H7 (cell line): Measurements from ENCODE around the gene MARS1. TPM values are rescaled to one million over a fixed set of nuclear protein-coding genes. Genes with fewer than 3 reads are reported as not detected.
A peak's percentile ranks its signal among the peaks of the same experiment; 100 is the strongest.

Experiments used
- DNase-seq: peaks from one replicate; pipeline ENCODE4 v3.0.0; 2012
- H3K27me3 ChIP-seq: 2 replicates; pipeline ENCODE4 v1.6.0; 2011; ENCODE audit warnings: mild to moderate bottlenecking, low read length; ENCODE audit not compliant: control insufficient read depth, insufficient read depth
- H3K36me3 ChIP-seq: replicated peaks from 2 replicates; pipeline ENCODE4 v1.5.1; 2011; ENCODE audit warnings: low read length; ENCODE audit not compliant: control insufficient read depth, insufficient read depth
- H3K4me3 ChIP-seq: 2 replicates; pipeline ENCODE4 v1.5.1; 2011; ENCODE audit warnings: low read depth, mild to moderate bottlenecking, control low read depth, low read length, moderate library complexity; ENCODE audit not compliant: insufficient read depth
- total RNA-seq: library from RNA; depleted of rRNA; stranded (reverse); fragments of >200 nt; shearing (Covaris generic); gene quantifications from 2 replicates; pipeline ENCODE4 v1.2.3, GENCODE V29; 2014

The MARS1 gene
- total RNA-seq, 1 experiment from 2014 or later, result 297 TPM

DNA sequence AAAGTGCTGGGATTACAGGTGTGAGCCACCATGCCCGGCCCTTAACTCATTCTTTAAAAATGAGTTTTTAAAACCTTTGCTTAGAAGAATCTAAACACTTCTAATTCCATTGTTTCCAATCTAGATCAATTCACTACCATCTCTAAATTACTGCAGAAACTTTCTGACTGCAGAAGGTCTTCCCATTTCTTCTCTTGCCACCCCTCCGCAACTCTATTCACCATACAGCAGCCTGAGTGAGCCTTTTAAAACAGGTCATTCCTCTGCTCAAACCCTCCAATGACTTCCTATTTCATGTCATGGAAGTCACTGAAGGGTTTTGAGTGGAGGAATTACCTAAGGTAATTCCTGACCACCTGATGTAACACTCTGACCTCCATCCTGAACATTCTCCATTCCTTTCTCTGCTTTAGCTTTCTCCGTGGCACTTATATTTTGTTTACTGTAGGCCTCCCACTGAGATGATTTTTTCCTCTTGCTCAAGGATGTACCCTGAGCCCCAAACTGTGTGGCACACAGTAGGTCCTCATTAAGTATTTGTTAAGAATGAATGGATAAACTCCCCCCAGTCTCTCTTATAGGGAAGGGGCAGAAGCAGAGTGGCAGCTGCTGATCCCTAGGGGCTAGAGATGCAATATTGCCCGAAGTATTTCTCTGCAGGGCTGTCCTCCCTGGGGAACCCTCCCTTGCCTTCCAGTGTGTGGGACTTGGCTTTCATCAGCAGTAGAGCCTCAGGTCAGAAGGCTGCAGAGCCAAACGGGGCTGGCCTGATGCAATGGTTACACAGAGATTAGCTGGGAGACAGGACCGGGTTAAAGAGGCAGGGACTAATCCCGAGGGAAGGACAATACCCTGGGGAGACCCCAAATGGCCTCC lies 31.3 kb downstream of the MARS1 start:
- Histone ChIP-seq H3K27me3 (no peaks in the 10 kb centered on the region), H3K36me3 (peaks cover 38% of the 10 kb centered on the region), H3K4me3 (peak overlapping the region; percentile 83)
- DNase-seq, result peak; percentile 37

DNA sequence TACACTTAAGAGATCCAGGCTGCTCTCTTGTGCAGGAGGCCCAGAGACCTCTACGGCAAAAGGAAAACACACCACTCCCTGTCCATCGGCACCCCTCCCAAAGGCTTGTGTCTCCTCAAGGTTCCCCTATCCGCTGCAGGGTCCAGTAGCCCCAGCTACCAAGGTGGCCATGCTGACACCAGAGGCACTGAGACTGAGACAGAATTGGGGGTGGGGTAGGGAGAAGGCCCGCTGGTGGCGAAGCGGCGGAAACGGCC lies 31.9 kb downstream of the MARS1 start:
- DNase-seq, result no peak
- Histone ChIP-seq H3K4me3 (peak overlapping the region; percentile 83), H3K36me3 (peaks cover 37% of the 10 kb centered on the region), H3K27me3 (no peaks in the 10 kb centered on the region)

DNA sequence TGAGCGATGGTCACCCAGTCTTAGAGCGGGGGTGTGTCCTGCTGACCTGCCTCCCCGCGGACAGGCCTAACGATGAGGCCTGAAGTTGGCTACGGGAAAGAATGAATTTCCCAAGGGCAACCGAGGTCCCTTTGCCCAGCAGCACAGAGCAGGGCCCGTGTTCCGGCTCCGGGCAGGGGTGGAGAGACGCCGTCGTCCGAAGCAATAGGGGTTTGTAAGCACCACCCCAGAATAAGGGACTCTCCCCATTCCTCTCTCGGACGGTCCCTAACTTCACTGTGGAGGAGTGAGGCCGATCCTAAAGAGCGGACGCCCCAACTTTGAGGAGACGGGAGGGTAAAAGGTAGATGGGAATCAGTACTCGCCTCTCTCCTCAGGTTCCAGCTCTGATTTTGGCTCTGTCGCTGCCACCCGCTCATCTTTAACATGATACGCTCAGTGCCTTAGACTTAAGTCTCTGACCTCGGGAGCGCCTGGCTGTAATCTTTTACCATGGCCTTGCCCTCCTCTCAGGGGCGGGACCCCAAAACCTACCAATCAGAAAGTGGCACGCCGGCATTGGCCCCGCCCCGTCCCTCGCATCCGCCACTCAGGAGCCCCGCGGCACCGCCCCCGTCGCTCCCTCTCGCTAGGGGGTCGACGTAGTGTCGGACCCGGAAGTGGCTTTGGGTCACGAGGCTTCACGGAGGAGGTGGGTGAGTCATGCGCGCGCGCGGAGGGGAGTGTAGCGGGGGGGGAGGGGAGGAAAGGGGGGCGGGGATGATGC lies 32.4 kb downstream of the MARS1 start, which contains the start of gene DDIT3:
DDIT3 (minus strand) TSS at position 462 of the 766 bp plus-strand sequence. CDS start 3,108 bp downstream, outside the sequence.
- Histone ChIP-seq H3K27me3 (no peaks in the 10 kb centered on the region), H3K36me3 (peaks cover 32% of the 10 kb centered on the region), H3K4me3 (peak within 1 kb of the TSS; percentile 83)
- DNase-seq, result peak; percentile 97

DNA sequence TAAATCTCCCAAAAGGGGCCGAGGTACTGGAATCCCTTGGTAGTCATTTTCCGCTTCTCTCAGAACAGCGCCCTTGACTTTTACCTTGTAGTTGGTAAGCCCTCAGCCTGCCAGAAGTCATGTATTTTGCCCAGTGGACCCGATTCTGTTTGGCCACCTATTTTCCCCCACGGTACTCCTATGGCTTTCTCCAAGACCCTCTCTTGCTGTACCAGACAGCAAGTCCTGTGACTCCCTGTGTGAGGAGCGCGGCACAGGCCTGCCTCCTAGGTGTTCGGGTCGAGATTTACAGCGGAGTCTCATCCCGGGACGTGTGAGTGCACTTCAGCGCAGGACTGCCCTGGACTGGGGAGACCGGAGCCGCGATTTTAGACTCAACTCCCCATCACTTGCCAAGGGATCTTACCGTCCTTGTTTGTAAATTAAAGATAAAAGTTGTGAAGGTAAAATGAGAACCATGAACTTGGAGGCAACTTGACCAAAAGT lies 33.7 kb downstream of the MARS1 start:
- H3K4me3 ChIP-seq, result peak overlapping the region; percentile 52; the same call in 1 of the 2 replicates
- no peaks in the 10 kb centered on the region for H3K27me3 ChIP-seq
- H3K36me3 ChIP-seq, result peaks cover 20% of the 10 kb centered on the region
- DNase-seq, result peak; percentile 49

DNA sequence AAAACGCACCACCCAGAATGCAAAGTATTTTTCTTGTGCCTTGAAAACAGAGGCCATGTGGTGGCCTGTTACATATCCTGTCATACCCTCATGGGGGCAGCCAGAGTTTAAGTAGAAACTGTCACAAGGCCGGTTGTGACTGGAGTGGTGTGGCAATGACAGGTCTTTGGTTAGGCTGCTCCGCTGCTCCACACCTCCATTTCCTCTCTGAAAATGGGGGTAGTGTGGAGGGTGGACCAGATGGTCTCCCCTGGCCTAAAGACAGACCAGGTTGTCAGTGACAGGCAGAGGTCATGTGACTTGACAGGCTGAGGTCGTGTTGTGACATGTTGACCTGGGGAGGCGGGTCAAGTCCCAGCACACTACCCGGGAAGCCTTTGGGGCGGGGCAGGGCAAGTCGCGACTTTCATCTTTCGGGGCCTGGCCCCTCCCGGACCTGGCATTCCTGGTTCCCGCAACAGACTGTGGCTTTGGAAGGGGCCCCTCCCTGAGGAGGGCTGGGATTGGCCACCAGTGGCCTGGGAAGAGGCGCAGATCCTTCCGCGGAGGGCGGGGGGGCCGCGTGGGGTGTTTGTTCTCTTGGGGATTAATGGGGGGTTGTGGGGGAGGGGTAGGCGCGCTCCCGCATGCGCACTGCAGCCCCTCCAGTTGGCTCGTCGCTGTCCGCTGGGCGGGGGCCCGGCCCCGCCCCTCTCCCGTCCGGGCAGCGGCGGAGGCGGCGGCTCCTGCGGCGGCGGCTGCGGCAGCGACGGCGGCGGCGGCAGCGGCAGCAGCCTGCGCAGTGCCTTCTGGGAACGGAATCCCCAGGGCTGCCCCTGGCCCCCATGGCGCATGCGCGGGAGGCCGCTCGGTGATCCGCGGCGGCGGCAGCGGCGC lies 34.4 kb downstream of the MARS1 start, which contains the start of gene MBD6:
MBD6 (plus strand) TSS at position 814 of the 876 bp plus-strand sequence. CDS start 1,480 bp downstream, outside the sequence.
- peaks cover 15% of the 10 kb centered on the region for H3K36me3 ChIP-seq
- no peaks in the 10 kb centered on the region for H3K27me3 ChIP-seq
- H3K4me3 ChIP-seq, result peak within 1 kb of the TSS; percentile 66
- peak; percentile 99 for DNase-seq

DNA sequence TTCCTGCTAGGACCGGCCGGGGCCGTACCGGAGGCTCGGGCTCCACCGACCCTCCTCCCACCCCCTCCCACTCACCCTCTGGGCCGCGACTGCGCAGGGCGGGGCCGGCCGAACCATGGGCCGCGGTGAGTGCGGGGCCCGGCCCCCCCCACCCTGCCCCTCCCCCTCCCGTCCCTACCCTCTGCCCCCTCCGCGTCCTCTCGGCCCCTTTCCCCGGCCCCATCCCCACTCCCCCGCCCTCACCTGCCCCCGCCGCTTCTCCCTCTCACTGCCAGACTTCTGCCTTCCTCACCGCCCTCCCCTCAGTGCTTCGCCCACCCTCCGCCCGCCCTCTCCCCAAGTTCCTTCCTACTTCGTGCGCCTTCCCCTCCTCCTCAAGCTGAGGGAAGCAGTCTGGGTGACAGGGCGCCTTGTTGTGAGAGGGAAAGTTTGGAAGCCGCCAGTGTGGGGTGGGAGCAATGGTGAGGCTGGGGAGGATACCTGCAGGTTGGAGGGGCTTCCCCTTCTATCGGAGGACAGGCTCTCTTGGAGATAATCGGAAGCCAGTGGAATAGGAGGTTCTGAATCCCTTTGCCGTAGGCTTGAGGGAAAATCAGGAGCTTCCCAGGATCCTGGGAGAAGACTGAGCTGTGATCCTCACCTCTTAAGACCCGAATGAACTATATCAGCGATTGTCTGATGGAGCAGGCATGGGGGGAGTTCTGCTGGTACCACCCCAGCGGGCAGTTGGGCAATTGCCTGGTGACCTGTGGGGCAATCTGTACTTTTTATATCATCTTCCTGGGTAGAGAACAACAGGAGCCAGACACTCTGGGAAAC lies 35.2 kb downstream of the MARS1 start:
- no peaks in the 10 kb centered on the region for H3K27me3 ChIP-seq
- peak overlapping the region; percentile 66 for H3K4me3 ChIP-seq
- DNase-seq, result peak; percentile 97
- peaks cover 12% of the 10 kb centered on the region for H3K36me3 ChIP-seq

DNA sequence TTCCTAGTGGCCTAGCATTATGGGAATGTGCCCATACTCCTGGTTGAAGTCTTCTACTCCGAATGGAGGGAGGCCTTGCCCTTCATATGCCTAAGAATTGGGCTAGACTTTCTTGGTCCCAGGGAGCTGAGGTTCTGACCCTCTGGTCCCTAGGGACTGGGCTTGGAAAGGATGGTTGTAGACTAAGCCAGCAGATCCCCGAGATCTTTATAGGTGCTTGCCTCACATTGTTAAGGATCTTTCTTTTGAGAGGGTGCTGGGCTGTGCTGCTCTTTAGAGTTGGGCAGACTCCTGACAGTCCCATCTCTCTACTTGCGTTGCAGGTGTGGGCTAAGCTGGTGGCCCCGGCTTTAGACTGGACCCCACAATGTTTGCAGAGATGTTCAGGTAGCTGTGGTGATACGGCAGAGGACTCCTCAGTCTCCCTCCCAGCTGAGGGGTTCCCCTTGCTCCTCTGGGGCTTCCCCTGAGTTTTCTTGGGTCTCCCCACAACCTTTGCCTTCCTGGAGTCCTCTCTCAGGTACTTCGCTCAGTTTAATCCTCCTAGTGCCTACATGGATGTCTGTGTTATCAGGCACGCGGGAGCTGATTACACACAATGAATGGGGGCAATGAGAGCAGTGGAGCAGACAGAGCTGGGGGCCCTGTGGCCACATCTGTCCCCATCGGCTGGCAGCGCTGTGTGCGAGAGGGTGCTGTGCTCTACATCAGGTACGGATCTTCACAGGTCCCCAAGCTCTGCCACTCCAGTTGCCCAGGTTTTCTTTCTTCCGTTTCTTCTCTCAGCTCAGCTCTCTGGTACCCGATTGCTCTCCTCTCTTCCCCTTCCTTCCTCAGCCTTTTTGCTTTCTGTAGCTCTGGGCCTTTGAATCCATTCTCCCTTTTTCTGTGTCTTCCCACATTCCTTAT lies 36.1 kb downstream of the MARS1 start:
- no peaks in the 10 kb centered on the region for H3K27me3 ChIP-seq
- peak; percentile 29 for DNase-seq
- H3K36me3 ChIP-seq, result peaks cover 9% of the 10 kb centered on the region
- peak overlapping the region; percentile 66 for H3K4me3 ChIP-seq

DNA sequence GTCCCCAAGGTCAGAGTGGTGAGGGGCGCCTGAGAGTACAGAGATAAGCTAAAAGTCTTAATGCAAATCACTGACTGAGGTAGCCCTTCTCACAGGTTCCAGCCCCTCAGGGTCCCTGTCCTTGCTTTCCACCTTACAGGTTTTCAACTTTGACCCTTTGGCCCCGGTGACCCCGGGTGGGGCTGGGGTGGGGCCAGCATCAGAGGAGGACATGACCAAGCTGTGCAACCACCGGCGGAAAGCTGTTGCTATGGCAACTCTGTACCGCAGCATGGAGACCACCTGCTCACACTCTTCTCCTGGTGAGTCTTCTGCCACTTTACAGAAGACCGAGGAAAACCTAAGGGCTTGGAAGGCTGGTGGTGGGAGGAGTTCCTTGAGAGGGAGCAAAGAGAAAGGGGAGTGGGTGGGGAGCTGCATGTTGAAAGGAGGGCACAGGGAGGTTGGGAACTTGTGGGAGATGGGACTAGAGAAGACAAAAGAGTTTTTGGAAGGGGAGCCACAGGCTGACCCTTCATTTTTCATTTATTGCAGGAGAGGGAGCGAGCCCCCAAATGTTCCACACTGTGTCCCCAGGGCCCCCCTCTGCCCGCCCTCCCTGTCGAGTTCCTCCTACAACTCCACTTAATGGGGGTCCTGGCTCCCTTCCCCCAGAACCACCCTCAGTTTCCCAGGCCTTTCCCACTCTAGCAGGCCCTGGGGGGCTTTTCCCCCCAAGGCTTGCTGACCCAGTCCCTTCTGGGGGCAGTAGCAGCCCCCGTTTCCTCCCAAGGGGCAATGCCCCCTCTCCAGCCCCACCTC lies 37.1 kb downstream of the MARS1 start:
- DNase-seq, result no peak
- H3K4me3 ChIP-seq, result no peak overlapping the region
- no peaks in the 10 kb centered on the region for H3K27me3 ChIP-seq
- peaks cover 14% of the 10 kb centered on the region for H3K36me3 ChIP-seq

DNA sequence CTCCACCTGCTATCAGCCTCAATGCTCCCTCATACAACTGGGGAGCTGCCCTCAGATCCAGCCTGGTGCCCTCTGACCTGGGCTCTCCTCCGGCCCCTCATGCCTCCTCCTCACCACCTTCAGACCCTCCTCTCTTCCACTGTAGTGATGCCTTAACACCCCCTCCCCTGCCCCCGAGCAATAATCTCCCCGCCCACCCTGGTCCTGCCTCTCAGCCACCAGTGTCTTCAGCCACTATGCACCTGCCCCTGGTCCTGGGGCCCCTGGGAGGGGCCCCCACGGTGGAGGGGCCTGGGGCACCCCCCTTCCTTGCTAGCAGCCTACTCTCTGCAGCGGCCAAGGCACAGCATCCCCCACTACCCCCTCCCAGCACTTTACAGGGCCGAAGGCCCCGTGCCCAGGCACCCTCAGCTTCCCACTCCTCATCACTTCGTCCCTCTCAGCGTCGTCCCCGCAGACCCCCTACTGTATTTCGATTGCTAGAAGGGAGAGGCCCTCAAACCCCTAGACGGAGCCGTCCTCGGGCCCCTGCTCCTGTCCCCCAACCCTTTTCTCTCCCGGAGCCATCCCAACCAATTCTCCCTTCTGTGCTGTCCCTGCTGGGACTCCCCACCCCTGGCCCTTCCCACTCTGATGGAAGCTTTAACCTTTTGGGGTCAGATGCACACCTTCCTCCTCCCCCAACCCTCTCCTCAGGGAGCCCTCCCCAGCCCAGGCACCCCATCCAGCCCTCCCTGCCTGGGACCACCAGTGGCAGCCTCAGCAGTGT lies 37.9 kb downstream of the MARS1 start:
- peak; percentile 47 for DNase-seq
- H3K36me3 ChIP-seq, result peaks cover 20% of the 10 kb centered on the region
- no peaks in the 10 kb centered on the region for H3K27me3 ChIP-seq
- H3K4me3 ChIP-seq, result no peak overlapping the region

DNA sequence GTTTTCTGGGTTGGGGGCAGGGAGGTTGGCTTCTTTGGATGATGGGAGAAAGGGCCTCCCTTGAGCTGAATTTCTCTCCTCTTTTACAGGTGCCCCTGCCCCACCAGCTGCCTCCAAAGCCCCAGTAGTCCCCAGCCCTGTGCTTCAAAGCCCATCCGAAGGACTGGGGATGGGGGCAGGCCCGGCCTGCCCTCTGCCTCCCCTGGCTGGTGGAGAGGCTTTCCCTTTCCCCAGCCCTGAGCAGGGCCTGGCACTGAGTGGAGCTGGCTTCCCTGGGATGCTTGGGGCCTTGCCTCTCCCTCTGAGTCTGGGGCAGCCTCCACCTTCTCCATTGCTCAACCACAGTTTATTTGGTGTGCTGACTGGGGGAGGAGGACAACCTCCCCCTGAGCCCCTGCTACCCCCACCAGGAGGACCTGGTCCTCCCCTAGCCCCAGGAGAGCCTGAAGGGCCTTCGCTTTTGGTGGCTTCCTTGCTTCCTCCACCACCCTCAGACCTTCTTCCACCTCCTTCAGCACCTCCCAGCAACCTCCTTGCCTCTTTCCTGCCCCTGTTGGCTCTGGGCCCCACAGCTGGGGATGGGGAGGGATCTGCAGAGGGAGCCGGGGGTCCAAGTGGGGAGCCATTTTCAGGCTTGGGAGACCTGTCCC lies 38.7 kb downstream of the MARS1 start:
- Histone ChIP-seq H3K27me3 (no peaks in the 10 kb centered on the region), H3K4me3 (no peak overlapping the region), H3K36me3 (peaks cover 22% of the 10 kb centered on the region)
- no peak for DNase-seq

DNA sequence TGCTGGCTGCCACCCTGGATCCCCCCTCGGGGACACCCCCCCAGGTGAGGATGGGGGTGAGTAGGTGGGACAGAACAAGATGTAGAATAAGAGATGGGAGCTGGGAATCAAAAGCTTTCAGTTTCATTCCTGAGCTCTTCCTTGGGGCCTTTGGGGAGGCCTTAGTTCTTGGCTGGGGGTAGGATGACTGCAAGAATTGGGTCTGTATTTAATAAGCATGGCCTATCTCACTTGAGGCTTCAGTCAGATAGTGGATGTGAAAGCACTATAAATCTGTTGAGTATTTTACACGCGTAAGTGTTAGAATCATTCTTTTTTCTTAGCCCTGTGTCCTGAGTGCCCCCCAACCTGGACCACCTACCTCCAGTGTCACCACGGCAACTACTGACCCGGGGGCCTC lies 39.3 kb downstream of the MARS1 start:
- Histone ChIP-seq H3K4me3 (no peak overlapping the region), H3K36me3 (peaks cover 28% of the 10 kb centered on the region), H3K27me3 (no peaks in the 10 kb centered on the region)
- DNase-seq, result no peak
